Measurements from ENCODE around the gene CRYBB3.

CRYBB3 gene

GRCh38 chr22:25165785-25166184 is 33.9 kb upstream of the CRYBB3 start:
- no peaks in the 10 kb centered on the region for H3K36me3 ChIP-seq (ENCODE audit: control insufficient read depth in 5 of 5, insufficient read depth in 5 of 5, low read length in 5 of 5)
- H3K9ac ChIP-seq (ENCODE audit: low read length in 5 of 5): no peak overlapping the region
- H3K4me3 ChIP-seq (ENCODE audit: low read depth in 1 of 5, low read length in 5 of 5): no peak overlapping the region
- H3K27me3 ChIP-seq (ENCODE audit: control insufficient read depth in 5 of 5, insufficient read depth in 4 of 5, low read length in 5 of 5): no peaks in the 10 kb centered on the region
- no peak overlapping the region for H3K27ac ChIP-seq (ENCODE audit: low read depth, low read length)
- no peaks in the 10 kb centered on the region for H3K9me3 ChIP-seq (ENCODE audit: control insufficient read depth in 5 of 5, low read length in 5 of 5)
- H3K4me1 ChIP-seq (ENCODE audit: control insufficient read depth in 5 of 5, insufficient read depth in 5 of 5, low read length in 5 of 5): peaks cover 0 to 10% (median 8%) of the 10 kb centered on the region in 5 donors

- no peaks in the 10 kb centered on the region for H3K36me3 ChIP-seq (ENCODE audit: control insufficient read depth in 5 of 5, insufficient read depth in 5 of 5, low read length in 5 of 5)
- H3K27ac ChIP-seq (ENCODE audit: low read depth, low read length): no peak overlapping the region
- H3K27me3 ChIP-seq (ENCODE audit: control insufficient read depth in 5 of 5, insufficient read depth in 4 of 5, low read length in 5 of 5): no peaks in the 10 kb centered on the region
- no peaks in the 10 kb centered on the region for H3K9me3 ChIP-seq (ENCODE audit: control insufficient read depth in 5 of 5, low read length in 5 of 5)
- H3K9ac ChIP-seq (ENCODE audit: low read length in 5 of 5): no peak overlapping the region
- H3K4me1 ChIP-seq (ENCODE audit: control insufficient read depth in 5 of 5, insufficient read depth in 5 of 5, low read length in 5 of 5): peaks cover 0 to 10% (median 8%) of the 10 kb centered on the region in 5 donors
- no peak overlapping the region for H3K4me3 ChIP-seq (ENCODE audit: low read depth in 1 of 5, low read length in 5 of 5)
Measured at GRCh38 chr22:25166266-25167040, 33.2 kb upstream of the CRYBB3 start.

GRCh38 chr22:25167082-25167481 is 32.6 kb upstream of the CRYBB3 start:
- Histone ChIP-seq H3K4me3 (ENCODE audit: low read depth in 1 of 5, low read length in 5 of 5) (no peak overlapping the region), H3K27ac (ENCODE audit: low read depth, low read length) (no peak overlapping the region), H3K9ac (ENCODE audit: low read length in 5 of 5) (no peak overlapping the region), H3K27me3 (ENCODE audit: control insufficient read depth in 5 of 5, insufficient read depth in 4 of 5, low read length in 5 of 5) (no peaks in the 10 kb centered on the region), H3K36me3 (ENCODE audit: control insufficient read depth in 5 of 5, insufficient read depth in 5 of 5, low read length in 5 of 5) (peaks cover 0 to 1% (median 0%) of the 10 kb centered on the region in 5 donors), H3K4me1 (ENCODE audit: control insufficient read depth in 5 of 5, insufficient read depth in 5 of 5, low read length in 5 of 5) (peaks cover 0 to 10% (median 7%) of the 10 kb centered on the region in 5 donors), H3K9me3 (ENCODE audit: control insufficient read depth in 5 of 5, low read length in 5 of 5) (no peaks in the 10 kb centered on the region)

GRCh38 chr22:25167834-25168601 is 31.6 kb upstream of the CRYBB3 start:
- Histone ChIP-seq H3K36me3 (ENCODE audit: control insufficient read depth in 5 of 5, insufficient read depth in 5 of 5, low read length in 5 of 5) (peaks cover 0 to 6% (median 4%) of the 10 kb centered on the region in 5 donors), H3K9ac (ENCODE audit: low read length in 5 of 5) (no peak overlapping the region), H3K4me1 (ENCODE audit: control insufficient read depth in 5 of 5, insufficient read depth in 5 of 5, low read length in 5 of 5) (peaks cover 0 to 10% (median 7%) of the 10 kb centered on the region in 5 donors), H3K9me3 (ENCODE audit: control insufficient read depth in 5 of 5, low read length in 5 of 5) (no peaks in the 10 kb centered on the region), H3K27ac (ENCODE audit: low read depth, low read length) (no peak overlapping the region), H3K27me3 (ENCODE audit: control insufficient read depth in 5 of 5, insufficient read depth in 4 of 5, low read length in 5 of 5) (no peaks in the 10 kb centered on the region), H3K4me3 (ENCODE audit: low read depth in 1 of 5, low read length in 5 of 5) (no peak overlapping the region)

GRCh38 chr22:25169278-25170031 is 30.2 kb upstream of the CRYBB3 start:
- H3K4me1 ChIP-seq (ENCODE audit: control insufficient read depth in 5 of 5, insufficient read depth in 5 of 5, low read length in 5 of 5): peaks cover 0 to 10% (median 7%) of the 10 kb centered on the region in 5 donors
- H3K36me3 ChIP-seq (ENCODE audit: control insufficient read depth in 5 of 5, insufficient read depth in 5 of 5, low read length in 5 of 5): peaks cover 0 to 15% (median 10%) of the 10 kb centered on the region in 5 donors
- H3K9ac ChIP-seq (ENCODE audit: low read length in 5 of 5): no peak overlapping the region
- no peaks in the 10 kb centered on the region for H3K27me3 ChIP-seq (ENCODE audit: control insufficient read depth in 5 of 5, insufficient read depth in 4 of 5, low read length in 5 of 5)
- H3K9me3 ChIP-seq (ENCODE audit: control insufficient read depth in 5 of 5, low read length in 5 of 5): no peaks in the 10 kb centered on the region
- H3K27ac ChIP-seq (ENCODE audit: low read depth, low read length): no peak overlapping the region
- H3K4me3 ChIP-seq (ENCODE audit: low read depth in 1 of 5, low read length in 5 of 5): no peak overlapping the region

- Histone ChIP-seq H3K27ac (ENCODE audit: low read depth, low read length) (no peak overlapping the region), H3K4me3 (ENCODE audit: low read depth in 1 of 5, low read length in 5 of 5) (no peak overlapping the region), H3K9me3 (ENCODE audit: control insufficient read depth in 5 of 5, low read length in 5 of 5) (no peaks in the 10 kb centered on the region), H3K4me1 (ENCODE audit: control insufficient read depth in 5 of 5, insufficient read depth in 5 of 5, low read length in 5 of 5) (peaks cover 0 to 8% (median 7%) of the 10 kb centered on the region in 5 donors), H3K27me3 (ENCODE audit: control insufficient read depth in 5 of 5, insufficient read depth in 4 of 5, low read length in 5 of 5) (no peaks in the 10 kb centered on the region), H3K36me3 (ENCODE audit: control insufficient read depth in 5 of 5, insufficient read depth in 5 of 5, low read length in 5 of 5) (peaks cover 0 to 25% (median 19%) of the 10 kb centered on the region in 5 donors), H3K9ac (ENCODE audit: low read length in 5 of 5) (no peak overlapping the region)
Measured at GRCh38 chr22:25170426-25170980, 29.2 kb upstream of the CRYBB3 start.

GRCh38 chr22:25172153-25172552 is 27.5 kb upstream of the CRYBB3 start:
- Histone ChIP-seq H3K4me1 (ENCODE audit: control insufficient read depth in 5 of 5, insufficient read depth in 5 of 5, low read length in 5 of 5) (peaks cover 0 to 2% (median 1%) of the 10 kb centered on the region in 5 donors), H3K27me3 (ENCODE audit: control insufficient read depth in 5 of 5, insufficient read depth in 4 of 5, low read length in 5 of 5) (no peaks in the 10 kb centered on the region), H3K4me3 (ENCODE audit: low read depth in 1 of 5, low read length in 5 of 5) (no peak overlapping the region), H3K27ac (ENCODE audit: low read depth, low read length) (no peak overlapping the region), H3K9me3 (ENCODE audit: control insufficient read depth in 5 of 5, low read length in 5 of 5) (no peaks in the 10 kb centered on the region), H3K36me3 (ENCODE audit: control insufficient read depth in 5 of 5, insufficient read depth in 5 of 5, low read length in 5 of 5) (peaks cover 0 to 38% (median 33%) of the 10 kb centered on the region in 5 donors), H3K9ac (ENCODE audit: low read length in 5 of 5) (no peak overlapping the region)

GRCh38 chr22:25174156-25174887 is 25.3 kb upstream of the CRYBB3 start:
- Histone ChIP-seq H3K4me3 (ENCODE audit: low read depth in 1 of 5, low read length in 5 of 5) (no peak overlapping the region), H3K36me3 (ENCODE audit: control insufficient read depth in 5 of 5, insufficient read depth in 5 of 5, low read length in 5 of 5) (peaks cover 0 to 46% (median 34%) of the 10 kb centered on the region in 5 donors), H3K27ac (ENCODE audit: low read depth, low read length) (no peak overlapping the region)

GRCh38 chr22:25174888-25175411 is 24.7 kb upstream of the CRYBB3 start:
- Histone ChIP-seq H3K27me3 (ENCODE audit: control insufficient read depth in 5 of 5, insufficient read depth in 4 of 5, low read length in 5 of 5) (no peaks in the 10 kb centered on the region), H3K27ac (ENCODE audit: low read depth, low read length) (no peak overlapping the region), H3K36me3 (ENCODE audit: control insufficient read depth in 5 of 5, insufficient read depth in 5 of 5, low read length in 5 of 5) (peaks cover 0 to 48% (median 41%) of the 10 kb centered on the region in 5 donors), H3K4me3 (ENCODE audit: low read depth in 1 of 5, low read length in 5 of 5) (no peak overlapping the region), H3K9ac (ENCODE audit: low read length in 5 of 5) (no peak overlapping the region), H3K9me3 (ENCODE audit: control insufficient read depth in 5 of 5, low read length in 5 of 5) (peaks cover 0 to 8% (median 7%) of the 10 kb centered on the region in 5 donors), H3K4me1 (ENCODE audit: control insufficient read depth in 5 of 5, insufficient read depth in 5 of 5, low read length in 5 of 5) (no peaks in the 10 kb centered on the region)

More at GRCh38 chr22:25174156-25174887, 25.3 kb upstream of the CRYBB3 start:
- no peak overlapping the region for H3K9ac ChIP-seq (ENCODE audit: low read length in 5 of 5)
- peaks cover 0 to 2% (median under 1%) of the 10 kb centered on the region in 5 donors for H3K9me3 ChIP-seq (ENCODE audit: control insufficient read depth in 5 of 5, low read length in 5 of 5)
- no peaks in the 10 kb centered on the region for H3K27me3 ChIP-seq (ENCODE audit: control insufficient read depth in 5 of 5, insufficient read depth in 4 of 5, low read length in 5 of 5)
- H3K4me1 ChIP-seq (ENCODE audit: control insufficient read depth in 5 of 5, insufficient read depth in 5 of 5, low read length in 5 of 5): no peaks in the 10 kb centered on the region
